OCI-LY7 (cell line): ENCODE data around the gene ARMH1. TPM values are rescaled to one million over a fixed set of nuclear protein-coding genes. Genes with fewer than 3 reads are reported as not detected.

Experiments
- BruUV-seq: library from RNA; stranded (reverse); fragments of 400-500 nt; replicated peaks from 2 replicates; lab custom pipeline; 2021; lab: Mats Ljungman, UMichigan
- CTCF ChIA-PET: fragments of 300-600 bp; sonication (Branson Sonifier 250); formaldehyde crosslinking; loops from one replicate; lab custom pipeline; 2022; ENCODE audit warnings: antibody characterized with exemption; ENCODE audit not compliant: unreplicated experiment; lab: Charles Lee
- POLR2A ChIA-PET: fragments of 300-600 bp; sonication (Branson Sonifier 250); formaldehyde crosslinking; loops from one replicate; lab custom pipeline; 2022; ENCODE audit warnings: antibody characterized with exemption; lab: Charles Lee
- DNase-seq: peaks from one replicate; pipeline ENCODE4 v3.0.0-alpha.2; 2015; ENCODE audit warnings: low spot score
- H2AFZ ChIP-seq: fragments of 200-600 bp; sonication (generic), shearing (Covaris generic); 2 replicates; pipeline ENCODE4 v1.6.1; 2014; ENCODE audit warnings: mild to moderate bottlenecking, antibody characterized with exemption, low read length, moderate library complexity
- H3K27ac ChIP-seq: fragments of 200-600 bp; sonication (generic); 2 replicates; pipeline ENCODE4 v1.5.1; 2014; ENCODE audit warnings: mixed run types, low read depth, mild to moderate bottlenecking, moderate library complexity, low read length, inconsistent platforms; ENCODE audit not compliant: poor library complexity, severe bottlenecking
- H3K36me3 ChIP-seq: fragments of 200-600 bp; sonication (generic); 2 replicates; pipeline ENCODE4 v1.6.1; 2014; ENCODE audit warnings: mild to moderate bottlenecking, antibody characterized with exemption, low read length, moderate library complexity, mixed read lengths; ENCODE audit not compliant: insufficient read depth
- H3K4me1 ChIP-seq: fragments of 200-600 bp; sonication (generic); 2 replicates; pipeline ENCODE4 v1.5.1; 2014; ENCODE audit warnings: mild to moderate bottlenecking, low read length; ENCODE audit not compliant: insufficient read depth, poor library complexity, severe bottlenecking
- H3K4me2 ChIP-seq: fragments of 200-600 bp; sonication (generic); 2 replicates; pipeline ENCODE4 v1.6.1; 2014; ENCODE audit warnings: mild to moderate bottlenecking, low read length
- H3K4me3 ChIP-seq: fragments of 200-600 bp; sonication (generic); 2 replicates; pipeline ENCODE4 v1.5.1; 2014; ENCODE audit warnings: mild to moderate bottlenecking, low read depth, low read length; ENCODE audit not compliant: poor library complexity, severe bottlenecking
- H3K79me2 ChIP-seq: fragments of 200-600 bp; sonication (generic); 2 replicates; pipeline ENCODE4 v1.6.1; 2016; ENCODE audit warnings: low read depth, mild to moderate bottlenecking, low read length, moderate library complexity, mixed read lengths; ENCODE audit not compliant: insufficient read depth
- H3K9me2 ChIP-seq: fragments of 200-600 bp; sonication (generic); 2 replicates; pipeline ENCODE4 v1.6.1; 2016; ENCODE audit warnings: mild to moderate bottlenecking, low read length, mixed read lengths; ENCODE audit not compliant: insufficient read depth
- H3K9me3 ChIP-seq: fragments of 200-600 bp; sonication (generic); 2 replicates; pipeline ENCODE4 v1.6.1; 2014; ENCODE audit warnings: mild to moderate bottlenecking, mixed run types, low read length, mixed read lengths
- H4K20me1 ChIP-seq: fragments of 200-600 bp; sonication (generic); 2 replicates; pipeline ENCODE4 v1.6.1; 2014; ENCODE audit warnings: mild to moderate bottlenecking, antibody characterized with exemption, low read length, moderate library complexity, mixed read lengths; ENCODE audit not compliant: insufficient read depth
- EZH2phosphoT487 ChIP-seq: fragments of 200-600 bp; sonication (generic); IDR thresholded peaks from 2 replicates; pipeline ENCODE4 v1.6.1; 2018; ENCODE audit warnings: low read depth, borderline replicate concordance, mild to moderate bottlenecking, mixed run types, antibody characterized with exemption, low read length, moderate library complexity, mixed read lengths
- intact Hi-C: fragments of 100-400 bp; cut with micrococcal nuclease; formaldehyde crosslinking; loops from one replicate; pipeline ENCODE4 v1.10.0; 2022; ENCODE audit not compliant: unreplicated experiment
- total RNA-seq, 2 experiments: library from RNA; depleted of rRNA in 1 of 2; stranded (reverse); fragments of >200 nt in 1 of 2; shearing (Covaris generic) in 1 of 2; gene quantifications; 2 replicates each; pipeline ENCODE4 v1.2.3, GENCODE V29; 2014 to 2022
- TF ChIP-seq, protein P1 (sequence below): fragments of 200-600 bp; sonication (generic); conservative IDR thresholded peaks from 2 replicates; pipeline ENCODE4 v1.5.1; 2014; ENCODE audit warnings: mild to moderate bottlenecking, antibody characterized with exemption, low read length, moderate library complexity, mixed read lengths

ARMH1 gene
- total RNA-seq, 2 experiments from 2014 or later = 7.8 to 8.9 TPM

GRCh38 chr1:44628962-44629756 is 45.4 kb upstream of the ARMH1 start:
- Histone ChIP-seq H3K9me2 (no peaks in the 10 kb centered on the region), H3K4me2 (no peak overlapping the region), H3K9me3 (no peaks in the 10 kb centered on the region), H3K79me2 (peaks cover 18% of the 10 kb centered on the region), H2AFZ (no peak overlapping the region), H3K36me3 (peaks cover 18% of the 10 kb centered on the region), H3K4me1 (peaks cover 23% of the 10 kb centered on the region), H3K27ac (no peak overlapping the region), H3K4me3 (no peak overlapping the region), H4K20me1 (no peaks in the 10 kb centered on the region)
- POLR2A ChIA-PET = interaction anchor here (4.7 kb wide), 1 partner anchor 45 kb away, joined by 17 read pairs; the partner anchor contains the start of genes ARMH1 and TMEM53
- DNase-seq = no peak
- CTCF ChIA-PET = interaction anchor here (1.0 kb wide), 1 partner anchor 37 kb away, joined by 3 read pairs; no protein-coding TSS in a partner anchor
- no TSS peak for BruUV-seq
- intact Hi-C loops = no loop called here
- no peak for TF ChIP-seq EZH2phosphoT487
- TF ChIP-seq, protein P1, sequence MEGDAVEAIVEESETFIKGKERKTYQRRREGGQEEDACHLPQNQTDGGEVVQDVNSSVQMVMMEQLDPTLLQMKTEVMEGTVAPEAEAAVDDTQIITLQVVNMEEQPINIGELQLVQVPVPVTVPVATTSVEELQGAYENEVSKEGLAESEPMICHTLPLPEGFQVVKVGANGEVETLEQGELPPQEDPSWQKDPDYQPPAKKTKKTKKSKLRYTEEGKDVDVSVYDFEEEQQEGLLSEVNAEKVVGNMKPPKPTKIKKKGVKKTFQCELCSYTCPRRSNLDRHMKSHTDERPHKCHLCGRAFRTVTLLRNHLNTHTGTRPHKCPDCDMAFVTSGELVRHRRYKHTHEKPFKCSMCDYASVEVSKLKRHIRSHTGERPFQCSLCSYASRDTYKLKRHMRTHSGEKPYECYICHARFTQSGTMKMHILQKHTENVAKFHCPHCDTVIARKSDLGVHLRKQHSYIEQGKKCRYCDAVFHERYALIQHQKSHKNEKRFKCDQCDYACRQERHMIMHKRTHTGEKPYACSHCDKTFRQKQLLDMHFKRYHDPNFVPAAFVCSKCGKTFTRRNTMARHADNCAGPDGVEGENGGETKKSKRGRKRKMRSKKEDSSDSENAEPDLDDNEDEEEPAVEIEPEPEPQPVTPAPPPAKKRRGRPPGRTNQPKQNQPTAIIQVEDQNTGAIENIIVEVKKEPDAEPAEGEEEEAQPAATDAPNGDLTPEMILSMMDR = no peak

GRCh38 chr1:44630116-44630515 is 44.4 kb upstream of the ARMH1 start:
- Histone ChIP-seq H3K4me2 (no peak overlapping the region), H3K79me2 (peaks cover 24% of the 10 kb centered on the region), H4K20me1 (no peaks in the 10 kb centered on the region), H2AFZ (no peak overlapping the region), H3K9me2 (no peaks in the 10 kb centered on the region), H3K36me3 (peaks cover 28% of the 10 kb centered on the region), H3K4me1 (peaks cover 26% of the 10 kb centered on the region), H3K27ac (no peak overlapping the region), H3K9me3 (no peaks in the 10 kb centered on the region), H3K4me3 (no peak overlapping the region)
- CTCF ChIA-PET = interaction anchor here (1.0 kb wide), 1 partner anchor 38 kb away, joined by 3 read pairs; no protein-coding TSS in a partner anchor
- POLR2A ChIA-PET = interaction anchor here (0.5 to 4.7 kb wide), 3 partner anchors 14 to 582 kb away, joined by 3 to 17 read pairs (median 4); partner anchors contain the start of genes ARMH1 and TMEM53
- no TSS peak for BruUV-seq
- TF ChIP-seq, protein P1 = no peak
- no peak for TF ChIP-seq EZH2phosphoT487
- no peak for DNase-seq
- intact Hi-C loops = no loop called here
